Right lobe of liver (tissue), 6 donors: ENCODE measurements around the gene CFAP100. TPM values are rescaled to one million over a fixed set of nuclear protein-coding genes. Genes with fewer than 3 reads are reported as not detected.

Experiments used
- ATAC-seq, 4 donors: fragments of 200-7000 bp; cut with Tn5 transposase; one replicate each; pipeline ENCODE4 v1.9.1; 2020; ENCODE audit warnings: mild to moderate bottlenecking in 4 of 4, moderate library complexity in 4 of 4
- DNase-seq, 3 donors: peaks; one replicate each; pipeline ENCODE4 v3.0.0-alpha.2; 2020
- H3K27ac ChIP-seq, 3 donors: fragments of 200-600 bp; one replicate each; pipeline ENCODE4 v1.8.0; 2022
- H3K27me3 ChIP-seq, 2 donors: fragments of 200-600 bp; one replicate each; pipeline ENCODE4 v1.8.0; 2022
- H3K36me3 ChIP-seq, 4 donors: fragments of 200-600 bp; sonication (generic) in 1 of 4; one replicate each; pipeline versions ENCODE4 v1.5.1 to v1.8.0; 2017 to 2022; ENCODE audit warnings: control low read depth in 1 of 4
- H3K4me1 ChIP-seq, 4 donors: fragments of 200-600 bp; sonication (generic) in 1 of 4; one replicate each; pipeline versions ENCODE4 v1.5.1 to v1.8.0; 2017 to 2022; ENCODE audit warnings: control low read depth in 1 of 4
- H3K4me3 ChIP-seq, 3 donors: fragments of 200-600 bp; one replicate each; pipeline ENCODE4 v1.8.0; 2022
- H3K9me3 ChIP-seq, 4 donors: fragments of 200-600 bp; sonication (generic) in 1 of 4; one replicate each; pipeline versions ENCODE4 v1.5.1 to v1.8.0; 2017 to 2022; ENCODE audit warnings: control low read depth in 1 of 4
- POLR2A ChIP-seq: fragments of 450-650 bp; IDR thresholded peaks from one replicate; pipeline ENCODE4 v1.6.1; 2017; ENCODE audit warnings: antibody characterized with exemption, mild to moderate bottlenecking
- WGBS: methylation state at CpG from one replicate; pipeline ENCODE4 v1.1.6; 2018; ENCODE audit warnings: low coverage, low lambda C conversion rate; ENCODE audit not compliant: insufficient coverage; ENCODE audit errors: missing lambda C conversion rate; 5-methylcytosine and 5-hydroxymethylcytosine counted together
- intact Hi-C, 2 donors: fragments of 100-400 bp; cut with DNase I; formaldehyde crosslinking; loops; one replicate each; pipeline versions ENCODE4 v1.11.2 to v1.14.1; 2022
- total RNA-seq, 6 experiments: library from RNA; depleted of rRNA in 2 of 6; stranded (reverse); fragments of >200 nt in 2 of 6; fragmentation: NEBNext Ultra II Directional in 3 of 6; extraction: Animal tissue kit (Norgen Biotek cat#: 25700) in 3 of 6; gene quantifications; one replicate each; pipeline versions ENCODE4 v1.1.0 to v1.2.4, GENCODE V29; 2016 to 2023
- TF ChIP-seq, protein P1 (sequence below), 4 donors: fragments of 200-600 bp in 3 of 4; fragments of 450-650 bp in 1 of 4; IDR thresholded peaks; one replicate each; pipeline versions ENCODE4 v1.5.1 to v1.8.0; 2016 to 2022; ENCODE audit warnings: antibody characterized with exemption in 4 of 4, mild to moderate bottlenecking in 2 of 4
- donor health status: DM: no; HTN: yes; CAD: no.
- donor health status: DM: no; HTN: no; CAD: no.
- donor health status: DM: no; HTN: no; CAD: no.
- donor health status: DM: no; HTN: yes; CAD: no.
- donor health status: DM: no; HTN: yes; CAD: no.

The CFAP100 gene
- total RNA-seq, 6 experiments from 2014 or later: not detected

DNA sequence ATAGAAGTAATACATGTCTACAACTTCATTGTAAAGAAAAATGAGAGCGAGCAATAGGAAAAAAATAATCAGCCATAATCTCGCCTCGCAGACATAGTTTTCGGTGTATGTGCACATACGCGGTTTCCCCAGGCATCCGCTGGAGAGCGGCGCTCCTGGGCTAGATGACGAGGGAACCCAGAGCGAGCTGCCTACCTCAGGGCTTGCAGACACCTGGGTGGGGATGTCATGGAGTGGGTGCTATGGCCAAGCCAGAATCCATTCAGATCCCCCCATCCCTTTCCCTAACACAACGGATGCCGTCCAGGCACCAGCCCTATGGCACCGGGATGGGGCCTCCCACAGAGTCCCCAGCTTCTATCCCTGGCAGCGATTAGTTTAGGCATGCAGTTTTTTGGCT lies 4.5 kb upstream of the CFAP100 start:
- Histone ChIP-seq H3K9me3 (no peaks in the 10 kb centered on the region), H3K36me3 (no peaks in the 10 kb centered on the region), H3K4me1 (peaks cover 0 to 6% (median 3%) of the 10 kb centered on the region in 4 donors), H3K4me3 (no peak overlapping the region), H3K27me3 (no peaks in the 10 kb centered on the region), H3K27ac (no peak overlapping the region)
- DNase-seq (peak in 1 of 3 donors; percentile 44), ATAC-seq (no peak)
- 90% methylated on average over 15 of the region's 15 CpGs for WGBS
- TF ChIP-seq, protein P1, sequence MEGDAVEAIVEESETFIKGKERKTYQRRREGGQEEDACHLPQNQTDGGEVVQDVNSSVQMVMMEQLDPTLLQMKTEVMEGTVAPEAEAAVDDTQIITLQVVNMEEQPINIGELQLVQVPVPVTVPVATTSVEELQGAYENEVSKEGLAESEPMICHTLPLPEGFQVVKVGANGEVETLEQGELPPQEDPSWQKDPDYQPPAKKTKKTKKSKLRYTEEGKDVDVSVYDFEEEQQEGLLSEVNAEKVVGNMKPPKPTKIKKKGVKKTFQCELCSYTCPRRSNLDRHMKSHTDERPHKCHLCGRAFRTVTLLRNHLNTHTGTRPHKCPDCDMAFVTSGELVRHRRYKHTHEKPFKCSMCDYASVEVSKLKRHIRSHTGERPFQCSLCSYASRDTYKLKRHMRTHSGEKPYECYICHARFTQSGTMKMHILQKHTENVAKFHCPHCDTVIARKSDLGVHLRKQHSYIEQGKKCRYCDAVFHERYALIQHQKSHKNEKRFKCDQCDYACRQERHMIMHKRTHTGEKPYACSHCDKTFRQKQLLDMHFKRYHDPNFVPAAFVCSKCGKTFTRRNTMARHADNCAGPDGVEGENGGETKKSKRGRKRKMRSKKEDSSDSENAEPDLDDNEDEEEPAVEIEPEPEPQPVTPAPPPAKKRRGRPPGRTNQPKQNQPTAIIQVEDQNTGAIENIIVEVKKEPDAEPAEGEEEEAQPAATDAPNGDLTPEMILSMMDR (IDR thresholded peaks at IDR 0.05): no peak
- no peak for TF ChIP-seq POLR2A
- intact Hi-C loops: loop anchor here in 1 of 2 donors (10.0 kb wide), 2 partner anchors 135 to 255 kb away; no protein-coding TSS in a partner anchor

DNA sequence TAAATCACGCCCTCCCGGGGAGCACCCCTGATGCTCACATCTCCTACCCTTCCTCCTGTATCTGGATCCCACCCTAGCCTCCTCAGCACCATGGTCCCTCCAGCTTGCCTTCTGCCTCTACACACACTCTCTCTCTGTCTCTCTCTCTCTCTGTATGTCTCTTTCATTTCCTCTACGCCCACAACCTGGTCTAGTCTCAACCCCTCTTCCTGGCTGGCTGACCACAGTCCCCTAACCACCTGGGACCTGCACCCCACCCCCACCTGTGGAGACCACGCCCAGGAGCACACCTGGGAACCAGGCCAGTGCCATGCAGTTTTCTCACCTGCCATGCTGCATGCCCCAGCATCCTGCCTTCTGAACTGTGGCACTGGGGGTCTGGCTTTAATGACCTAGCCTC lies 4.0 kb upstream of the CFAP100 start:
- H3K27me3 ChIP-seq: no peaks in the 10 kb centered on the region
- H3K4me3 ChIP-seq: no peak overlapping the region
- peaks cover 0 to 6% (median 3%) of the 10 kb centered on the region in 4 donors for H3K4me1 ChIP-seq
- H3K9me3 ChIP-seq: no peaks in the 10 kb centered on the region
- DNase-seq: peak in 1 of 3 donors; percentile 34
- no peak for TF ChIP-seq POLR2A
- TF ChIP-seq, protein P1 (IDR thresholded peaks at IDR 0.05): no peak
- H3K27ac ChIP-seq: no peak overlapping the region
- WGBS: 68% methylated on average over 3 of the region's 4 CpGs
- no peak for ATAC-seq
- H3K36me3 ChIP-seq: no peaks in the 10 kb centered on the region
- intact Hi-C loops: loop anchor here in 1 of 2 donors (10.0 kb wide), 2 partner anchors 136 to 256 kb away; no protein-coding TSS in a partner anchor

DNA sequence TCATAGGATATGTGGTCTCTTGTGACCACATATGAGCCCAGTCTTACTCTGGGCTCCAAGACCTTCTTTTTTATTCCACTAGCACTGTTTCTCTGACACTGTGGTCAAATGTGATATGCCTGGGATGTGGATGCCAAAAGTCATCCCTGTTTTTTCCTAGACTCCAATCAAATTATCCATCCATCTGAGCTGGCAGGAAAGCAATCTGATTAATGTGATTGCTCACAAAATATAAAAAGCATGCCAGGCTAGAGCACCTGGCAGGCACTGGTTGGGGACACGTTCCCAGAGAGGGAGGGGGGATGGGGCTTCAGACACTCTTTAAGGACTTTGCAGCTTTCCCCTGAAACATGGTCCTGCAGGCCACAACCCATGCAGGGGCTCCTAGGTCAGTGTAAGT lies 3.1 kb upstream of the CFAP100 start:
- 9% methylated on average over 1 of the region's 1 CpG for WGBS
- H3K27ac ChIP-seq: no peak overlapping the region
- no peaks in the 10 kb centered on the region for H3K27me3 ChIP-seq
- no peaks in the 10 kb centered on the region for H3K9me3 ChIP-seq
- ATAC-seq (no peak), DNase-seq (peak in 1 of 3 donors; percentile 44)
- intact Hi-C loops: loop anchor here in 1 of 2 donors (10.0 kb wide), 2 partner anchors 137 to 257 kb away; no protein-coding TSS in a partner anchor
- no peaks in the 10 kb centered on the region for H3K36me3 ChIP-seq
- H3K4me3 ChIP-seq: no peak overlapping the region
- TF ChIP-seq, protein P1 (IDR thresholded peaks at IDR 0.05): no peak
- TF ChIP-seq POLR2A: no peak
- peaks cover 0 to 6% (median 3%) of the 10 kb centered on the region in 4 donors for H3K4me1 ChIP-seq

DNA sequence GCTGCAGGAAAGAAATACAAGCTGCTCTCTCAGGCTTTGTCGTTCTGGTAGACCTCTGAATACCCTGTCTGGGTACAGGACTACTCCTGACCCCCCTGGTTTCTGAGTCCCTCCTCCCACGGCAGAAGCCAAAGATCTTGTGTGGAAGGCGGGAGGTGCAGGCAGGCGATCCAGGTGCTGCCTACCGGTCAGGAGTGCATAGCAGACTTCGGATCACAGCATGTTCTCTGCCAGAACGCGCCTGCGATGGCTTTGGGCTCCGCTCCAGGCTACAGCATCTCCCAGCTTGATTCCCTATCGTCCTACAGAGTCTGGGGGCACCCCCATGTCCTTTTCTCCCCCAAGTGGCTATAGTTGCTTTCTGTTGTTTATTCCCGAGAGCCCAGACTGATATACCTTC lies 2.5 kb upstream of the CFAP100 start:
- TF ChIP-seq, protein P1 (IDR thresholded peaks at IDR 0.05): no peak
- TF ChIP-seq POLR2A: no peak
- Histone ChIP-seq H3K4me3 (no peak overlapping the region), H3K36me3 (no peaks in the 10 kb centered on the region), H3K27ac (no peak overlapping the region), H3K27me3 (no peaks in the 10 kb centered on the region), H3K4me1 (peaks cover 0 to 6% (median 3%) of the 10 kb centered on the region in 4 donors), H3K9me3 (no peaks in the 10 kb centered on the region)
- 64% methylated on average over 2 of the region's 12 CpGs for WGBS
- ATAC-seq (no peak), DNase-seq (peak in 1 of 3 donors; percentile 33)
- intact Hi-C loops: loop anchor here in 1 of 2 donors (10.0 kb wide), 2 partner anchors 137 to 257 kb away; no protein-coding TSS in a partner anchor
